Thyroid gland (tissue), 4 donors: ENCODE results near the gene DGUOK. TPM values are rescaled to one million over a fixed set of nuclear protein-coding genes. Genes with fewer than 3 reads are reported as not detected.

Experiments used
- DNase-seq, 2 donors: peaks; one replicate each; pipeline ENCODE4 v3.0.0-alpha.2; 2019
- H3K27ac ChIP-seq, 3 donors: fragments of 200-600 bp; sonication (generic); 1 replicate in 2 of 3; 2 replicates in 1 of 3; pipeline ENCODE4 v1.5.1; 2016 to 2019; ENCODE audit warnings: mild to moderate bottlenecking in 1 of 3, moderate library complexity in 1 of 3
- H3K27me3 ChIP-seq: fragments of 200-600 bp; sonication (generic); one replicate; pipeline ENCODE4 v1.5.1; 2019
- H3K36me3 ChIP-seq, 2 donors: fragments of 200-600 bp; sonication (generic); one replicate each; pipeline ENCODE4 v1.5.1; 2016 to 2019
- H3K4me1 ChIP-seq, 2 donors: fragments of 200-600 bp; sonication (generic); one replicate each; pipeline ENCODE4 v1.5.1; 2017 to 2019
- H3K4me3 ChIP-seq, 3 donors: fragments of 200-600 bp; sonication (generic); replicated peaks in 1 of 3; 1 replicate in 2 of 3; 2 replicates in 1 of 3; pipeline ENCODE4 v1.5.1; 2016; ENCODE audit warnings: mild to moderate bottlenecking in 1 of 3
- H3K9me3 ChIP-seq: fragments of 200-600 bp; sonication (generic); one replicate; pipeline ENCODE4 v1.5.1; 2017
- CTCF ChIP-seq, 6 experiments: fragments of 200-600 bp in 3 of 6; fragments of 450-650 bp in 3 of 6; sonication (generic) in 3 of 6; IDR thresholded peaks; one replicate each; pipeline ENCODE4 v1.5.1; 2016 to 2019; ENCODE audit warnings: antibody characterized with exemption in 6 of 6, mild to moderate bottlenecking in 2 of 6, inconsistent platforms in 1 of 6, moderate library complexity in 1 of 6
- POLR2A ChIP-seq, 2 donors: fragments of 450-650 bp; IDR thresholded peaks; one replicate each; pipeline ENCODE4 v1.6.1; 2017; ENCODE audit warnings: antibody characterized with exemption in 2 of 2, mild to moderate bottlenecking in 2 of 2, moderate library complexity in 1 of 2
- WGBS, 2 donors: methylation state at CpG; one replicate each; pipeline ENCODE4 v1.1.5; 2017; 5-methylcytosine and 5-hydroxymethylcytosine counted together
- intact Hi-C: fragments of 100-400 bp; cut with DNase I; formaldehyde crosslinking; loops from one replicate; pipeline ENCODE4 v1.15.1; 2023
- total RNA-seq, 4 donors: library from RNA; depleted of rRNA; stranded (reverse); fragments of >200 nt; gene quantifications; one replicate each; pipeline ENCODE4 v1.2.3, GENCODE V29; 2016

Gene DGUOK
- total RNA-seq, 4 donors from 2014 or later, result 41.8 to 65.8 (median 46.9) TPM

- H3K27me3 ChIP-seq, result no peaks in the 10 kb centered on the region
- H3K27ac ChIP-seq, result no peak overlapping the region
- no peak overlapping the region for H3K4me3 ChIP-seq
- no peaks in the 10 kb centered on the region for H3K9me3 ChIP-seq
- TF ChIP-seq CTCF (IDR thresholded peaks at IDR 0.05), result no peak
- TF ChIP-seq POLR2A (IDR thresholded peaks at IDR 0.05), result no peak
- DNase-seq, result peak; percentile 43 to 61
- peaks cover 25 to 35% of the 10 kb centered on the region in 2 donors for H3K4me1 ChIP-seq
- H3K36me3 ChIP-seq, result no peaks in the 10 kb centered on the region
- intact Hi-C loops, result loop anchor here (10.0 kb wide), 1 partner anchor 75 kb away; the partner anchor contains the start of gene DGUOK
- 22 to 29% methylated on average over 10 of the region's 10 CpGs for WGBS, 2 donors
Observed at GRCh38 chr2:73999881-74000597, 73.4 kb downstream of the DGUOK start.

- Histone ChIP-seq H3K9me3 (no peaks in the 10 kb centered on the region), H3K36me3 (no peaks in the 10 kb centered on the region), H3K4me3 (no peak overlapping the region), H3K27ac (no peak overlapping the region), H3K4me1 (peaks cover 25 to 35% of the 10 kb centered on the region in 2 donors), H3K27me3 (no peaks in the 10 kb centered on the region)
- intact Hi-C loops, result loop anchor here (10.0 kb wide), 1 partner anchor 76 kb away; the partner anchor contains the start of gene DGUOK
- no peak for DNase-seq
- TF ChIP-seq CTCF (IDR thresholded peaks at IDR 0.05), result no peak
- no peak for TF ChIP-seq POLR2A (IDR thresholded peaks at IDR 0.05)
- 80 to 83% methylated on average over 5 of the region's 5 CpGs for WGBS, 2 donors
Observed at GRCh38 chr2:74000666-74001065, 74.0 kb downstream of the DGUOK start.

- WGBS, 2 donors, result 63 to 88% methylated on average over 3 to 4 of the region's 4 CpGs
- TF ChIP-seq POLR2A (IDR thresholded peaks at IDR 0.05) (no peak), CTCF (IDR thresholded peaks at IDR 0.05) (no peak)
- no peak overlapping the region for H3K4me3 ChIP-seq
- H3K27ac ChIP-seq, result no peak overlapping the region
- H3K4me1 ChIP-seq, result peaks cover 25 to 35% of the 10 kb centered on the region in 2 donors
- intact Hi-C loops, result loop anchor here (10.0 kb wide), 1 partner anchor 76 kb away; the partner anchor contains the start of gene DGUOK
- no peaks in the 10 kb centered on the region for H3K27me3 ChIP-seq
- H3K9me3 ChIP-seq, result no peaks in the 10 kb centered on the region
- no peaks in the 10 kb centered on the region for H3K36me3 ChIP-seq
- DNase-seq, result no peak
Observed at GRCh38 chr2:74001121-74001520, 74.4 kb downstream of the DGUOK start.

GRCh38 chr2:74001781-74002504 lies 75.3 kb downstream of the DGUOK start:
- Histone ChIP-seq H3K36me3 (no peaks in the 10 kb centered on the region), H3K4me3 (peak overlapping the region in 2 of 3 donors; percentile 3 to 43), H3K27ac (no peak overlapping the region), H3K27me3 (no peaks in the 10 kb centered on the region), H3K9me3 (no peaks in the 10 kb centered on the region), H3K4me1 (peaks cover 25 to 35% of the 10 kb centered on the region in 2 donors)
- 29 to 33% methylated on average over 10 to 14 of the region's 24 CpGs for WGBS, 2 donors
- intact Hi-C loops, result loop anchor here (10.0 kb wide), 1 partner anchor 77 kb away; the partner anchor contains the start of gene DGUOK
- TF ChIP-seq CTCF (IDR thresholded peaks at IDR 0.05), result no peak
- TF ChIP-seq POLR2A (IDR thresholded peaks at IDR 0.05), result no peak
- no peak for DNase-seq
